H9 (cell line): ENCODE results near the gene BRPF1. TPM values are rescaled to one million over a fixed set of nuclear protein-coding genes. Genes with fewer than 3 reads are reported as not detected.
A peak's percentile ranks its signal among the peaks of the same experiment; 100 is the strongest.

ENCODE experiments used
- DNase-seq: peaks from one replicate; pipeline ENCODE4 v3.0.0-alpha.2; 2017
- H2AFZ ChIP-seq: one replicate; pipeline ENCODE4 v1.6.1; 2013; ENCODE audit warnings: mild to moderate bottlenecking, low read length, control low read depth, moderate library complexity
- H2AK5ac ChIP-seq: 2 replicates; pipeline ENCODE4 v1.6.1; 2013; ENCODE audit warnings: low read length, control low read depth, mixed read lengths; ENCODE audit not compliant: insufficient read length
- H2BK120ac ChIP-seq: one replicate; pipeline ENCODE4 v1.6.1; 2013; ENCODE audit warnings: low read depth, mild to moderate bottlenecking, low read length, control low read depth, inconsistent platforms; ENCODE audit not compliant: poor library complexity, severe bottlenecking
- H2BK12ac ChIP-seq: 2 replicates; pipeline ENCODE4 v1.6.1; 2013; ENCODE audit warnings: low read length, control low read depth, mixed read lengths, low read depth; ENCODE audit not compliant: insufficient read length
- H2BK15ac ChIP-seq: 2 replicates; pipeline ENCODE4 v1.6.1; 2013; ENCODE audit warnings: low read depth, low read length, control low read depth
- H2BK20ac ChIP-seq: one replicate; pipeline ENCODE4 v1.6.1; 2013; ENCODE audit warnings: low read depth, mild to moderate bottlenecking, low read length, control low read depth, inconsistent platforms; ENCODE audit not compliant: poor library complexity, severe bottlenecking
- H2BK5ac ChIP-seq: 2 replicates; pipeline ENCODE4 v1.6.1; 2013; ENCODE audit warnings: low read length, control low read depth, mixed read lengths; ENCODE audit not compliant: insufficient read length
- H3K14ac ChIP-seq: 2 replicates; pipeline ENCODE4 v1.6.1; 2013; ENCODE audit warnings: low read length, control low read depth; ENCODE audit not compliant: insufficient read depth
- H3K18ac ChIP-seq: 2 replicates; pipeline ENCODE4 v1.6.1; 2013; ENCODE audit warnings: low read depth, mild to moderate bottlenecking, mixed read lengths, low read length, control low read depth; ENCODE audit not compliant: insufficient read length
- H3K23ac ChIP-seq: 2 replicates; pipeline ENCODE4 v1.6.1; 2013; ENCODE audit warnings: low read length, control low read depth, mixed read lengths, low read depth; ENCODE audit not compliant: insufficient read length
- H3K23me2 ChIP-seq: 2 replicates; pipeline ENCODE4 v1.6.1; 2013; ENCODE audit warnings: low read depth, mild to moderate bottlenecking, mixed read lengths, low read length, control low read depth; ENCODE audit not compliant: insufficient read length, poor library complexity, severe bottlenecking
- H3K27ac ChIP-seq: 2 replicates; pipeline ENCODE4 v1.5.1; 2013; ENCODE audit warnings: low read length, control low read depth, mixed read lengths, low read depth; ENCODE audit not compliant: insufficient read length
- H3K27me3 ChIP-seq: 2 replicates; pipeline ENCODE4 v1.6.1; 2013; ENCODE audit warnings: low read length, control low read depth, inconsistent platforms; ENCODE audit not compliant: insufficient read depth
- H3K4ac ChIP-seq: 2 replicates; pipeline ENCODE4 v1.6.1; 2013; ENCODE audit warnings: low read depth, mild to moderate bottlenecking, control low read depth, inconsistent platforms, low read length, moderate library complexity
- H3K4me1 ChIP-seq: 2 replicates; pipeline ENCODE4 v1.6.1; 2013; ENCODE audit warnings: low read length, control low read depth, inconsistent platforms; ENCODE audit not compliant: insufficient read depth
- H3K4me2 ChIP-seq: 2 replicates; pipeline ENCODE4 v1.6.1; 2013; ENCODE audit warnings: low read length, control low read depth, mixed read lengths; ENCODE audit not compliant: insufficient read length, insufficient read depth
- H3K56ac ChIP-seq: 2 replicates; pipeline ENCODE4 v1.6.1; 2013; ENCODE audit warnings: low read depth, mild to moderate bottlenecking, mixed read lengths, low read length, control low read depth; ENCODE audit not compliant: insufficient read length
- H3K79me1 ChIP-seq: 2 replicates; pipeline ENCODE4 v1.6.1; 2013; ENCODE audit warnings: low read depth, mild to moderate bottlenecking, moderate library complexity, low read length, control low read depth, inconsistent platforms; ENCODE audit not compliant: insufficient read depth, poor library complexity, severe bottlenecking
- H3K79me2 ChIP-seq: 2 replicates; pipeline ENCODE4 v1.6.1; 2013; ENCODE audit warnings: low read length, control low read depth, inconsistent platforms; ENCODE audit not compliant: insufficient read depth
- H3K9ac ChIP-seq: 2 replicates; pipeline ENCODE4 v1.6.1; 2013; ENCODE audit warnings: low read length, control low read depth, mixed read lengths; ENCODE audit not compliant: insufficient read length; ENCODE audit errors: extremely low read depth
- H3K9me3 ChIP-seq: one replicate; pipeline ENCODE4 v1.6.1; 2013; ENCODE audit warnings: low read depth, low read length, inconsistent platforms; ENCODE audit not compliant: control insufficient read depth
- H3T11ph ChIP-seq: one replicate; pipeline ENCODE4 v1.6.1; 2013; ENCODE audit warnings: mild to moderate bottlenecking, low read length, control low read depth, inconsistent platforms
- H4K20me1 ChIP-seq: one replicate; pipeline ENCODE4 v1.6.1; 2013; ENCODE audit not compliant: control insufficient read depth, insufficient read length, insufficient read depth
- H4K5ac ChIP-seq: 2 replicates; pipeline ENCODE4 v1.6.1; 2013; ENCODE audit warnings: low read depth, mild to moderate bottlenecking, mixed read lengths, low read length, control low read depth; ENCODE audit not compliant: insufficient read length
- H4K8ac ChIP-seq: replicated peaks from 2 replicates; pipeline ENCODE4 v1.6.1; 2013; ENCODE audit warnings: low read length, control low read depth, mixed read lengths, low read depth; ENCODE audit not compliant: insufficient read length
- H4K91ac ChIP-seq: 2 replicates; pipeline ENCODE4 v1.6.1; 2013; ENCODE audit warnings: low read depth, mild to moderate bottlenecking, moderate library complexity, mixed read lengths, low read length, control low read depth; ENCODE audit not compliant: insufficient read length
- H3K27ac Mint-ChIP-seq, 3 experiments: 2 replicates in 2 of 3; 3 replicates in 1 of 3; pipeline ENCODE4 v1.8.0; 2020 to 2021; ENCODE audit warnings: mixed read lengths in 3 of 3, mild to moderate bottlenecking in 1 of 3, moderate library complexity in 1 of 3
- H3K27me3 Mint-ChIP-seq: 2 replicates; pipeline ENCODE4 v1.8.0; 2021; ENCODE audit warnings: low read depth, mild to moderate bottlenecking, moderate library complexity, mixed read lengths
- H3K36me3 Mint-ChIP-seq, 3 experiments: 2 replicates in 2 of 3; 3 replicates in 1 of 3; pipeline ENCODE4 v1.8.0; 2020 to 2021; ENCODE audit warnings: low read depth in 3 of 3, mixed read lengths in 3 of 3; ENCODE audit not compliant: insufficient read depth in 1 of 3
- H3K4me1 Mint-ChIP-seq, 2 experiments: 2 replicates each; pipeline ENCODE4 v1.8.0; 2020; ENCODE audit warnings: mixed read lengths in 2 of 2
- H3K4me3 Mint-ChIP-seq, 2 experiments: 2 replicates in 1 of 2; 3 replicates in 1 of 2; pipeline ENCODE4 v1.8.0; 2020 to 2021; ENCODE audit warnings: mild to moderate bottlenecking in 2 of 2, mixed read lengths in 2 of 2, moderate library complexity in 1 of 2
- H3K9me3 Mint-ChIP-seq, 2 experiments: 2 replicates in 1 of 2; 3 replicates in 1 of 2; pipeline ENCODE4 v1.8.0; 2020; ENCODE audit warnings: mild to moderate bottlenecking in 2 of 2, mixed read lengths in 2 of 2, moderate library complexity in 1 of 2
- WGBS: extraction: QIAGEN DNeasy Blood & Tissue Kit; methylation state at CpG from one replicate; pipeline ENCODE4 v1.1.7; 2013; ENCODE audit warnings: missing lambda C conversion rate, low lambda C conversion rate, mixed read lengths; ENCODE audit not compliant: insufficient read length; ENCODE audit errors: extremely low coverage; 5-methylcytosine and 5-hydroxymethylcytosine counted together
- total RNA-seq: library from RNA; stranded (reverse); gene quantifications from 2 replicates; pipeline ENCODE4 v1.2.1, GENCODE V29; 2021
- TF ChIP-seq, protein P1 (sequence below): fragments of 200-600 bp; sonication (generic); conservative IDR thresholded peaks from 3 replicates; pipeline ENCODE4 v1.8.0; 2021; ENCODE audit warnings: antibody characterized with exemption, mild to moderate bottlenecking

Gene BRPF1
- total RNA-seq, 1 experiment from 2014 or later: 38.6 TPM

DNA sequence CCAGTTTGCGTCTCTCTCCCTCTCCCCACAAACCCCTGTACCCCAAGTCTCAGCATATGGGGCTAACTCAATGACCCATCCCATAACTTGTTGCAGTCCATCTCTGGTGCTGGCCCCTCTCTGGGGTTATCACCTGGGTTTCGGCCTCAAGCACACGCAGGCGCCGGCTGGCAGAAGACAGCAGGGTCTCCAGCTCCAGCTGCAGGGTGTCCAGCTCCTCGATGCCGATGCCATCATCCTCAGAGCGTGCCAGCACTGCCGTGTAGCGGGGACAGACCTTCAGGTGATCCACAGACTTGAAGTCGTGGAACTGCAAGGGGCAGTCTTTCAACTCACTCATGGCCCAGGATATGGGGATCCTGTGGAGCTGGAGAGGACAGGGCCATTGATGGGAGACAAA lies 59.6 kb downstream of the BRPF1 start:
- no peak overlapping the region for H2AK5ac ChIP-seq
- H3K4ac ChIP-seq: no peak overlapping the region
- H4K5ac ChIP-seq: no peak overlapping the region
- peaks cover 26 to 53% (median 48%) of the 10 kb centered on the region in 3 experiments; a peak in 6 of 7 replicates for H3K36me3 Mint-ChIP-seq
- H3T11ph ChIP-seq: no peak overlapping the region
- H3K4me1 Mint-ChIP-seq: peaks cover 10 to 19% of the 10 kb centered on the region in 2 experiments
- no peak overlapping the region for H2BK20ac ChIP-seq
- H2BK120ac ChIP-seq: no peak overlapping the region
- no peak overlapping the region for H3K27ac ChIP-seq
- no peak overlapping the region for H3K4me2 ChIP-seq
- no peaks in the 10 kb centered on the region for H3K4me1 ChIP-seq
- H3K9me3 Mint-ChIP-seq: no peaks in the 10 kb centered on the region
- H4K8ac ChIP-seq: no peak overlapping the region
- no peak overlapping the region for H2BK15ac ChIP-seq
- H3K27ac Mint-ChIP-seq: no peak overlapping the region
- H2BK12ac ChIP-seq: no peak overlapping the region
- peaks cover 1% of the 10 kb centered on the region; the same call in 1 of the 2 replicates for H3K27me3 Mint-ChIP-seq
- no peak overlapping the region for H3K18ac ChIP-seq
- H3K9me3 ChIP-seq: no peaks in the 10 kb centered on the region
- DNase-seq: no peak
- peaks cover 6% of the 10 kb centered on the region for H3K23me2 ChIP-seq
- H2BK5ac ChIP-seq: no peak overlapping the region
- H3K27me3 ChIP-seq: no peaks in the 10 kb centered on the region
- no peak overlapping the region for H2AFZ ChIP-seq
- no peak overlapping the region for H3K9ac ChIP-seq
- H4K20me1 ChIP-seq: no peaks in the 10 kb centered on the region
- peaks cover 5% of the 10 kb centered on the region; the same call in 1 of the 2 replicates for H3K79me2 ChIP-seq
- TF ChIP-seq, protein P1, sequence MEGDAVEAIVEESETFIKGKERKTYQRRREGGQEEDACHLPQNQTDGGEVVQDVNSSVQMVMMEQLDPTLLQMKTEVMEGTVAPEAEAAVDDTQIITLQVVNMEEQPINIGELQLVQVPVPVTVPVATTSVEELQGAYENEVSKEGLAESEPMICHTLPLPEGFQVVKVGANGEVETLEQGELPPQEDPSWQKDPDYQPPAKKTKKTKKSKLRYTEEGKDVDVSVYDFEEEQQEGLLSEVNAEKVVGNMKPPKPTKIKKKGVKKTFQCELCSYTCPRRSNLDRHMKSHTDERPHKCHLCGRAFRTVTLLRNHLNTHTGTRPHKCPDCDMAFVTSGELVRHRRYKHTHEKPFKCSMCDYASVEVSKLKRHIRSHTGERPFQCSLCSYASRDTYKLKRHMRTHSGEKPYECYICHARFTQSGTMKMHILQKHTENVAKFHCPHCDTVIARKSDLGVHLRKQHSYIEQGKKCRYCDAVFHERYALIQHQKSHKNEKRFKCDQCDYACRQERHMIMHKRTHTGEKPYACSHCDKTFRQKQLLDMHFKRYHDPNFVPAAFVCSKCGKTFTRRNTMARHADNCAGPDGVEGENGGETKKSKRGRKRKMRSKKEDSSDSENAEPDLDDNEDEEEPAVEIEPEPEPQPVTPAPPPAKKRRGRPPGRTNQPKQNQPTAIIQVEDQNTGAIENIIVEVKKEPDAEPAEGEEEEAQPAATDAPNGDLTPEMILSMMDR: no peak
- H4K91ac ChIP-seq: no peak overlapping the region
- H3K14ac ChIP-seq: no peak overlapping the region
- H3K4me3 Mint-ChIP-seq: peak overlapping the region; percentile 94 to 95; a peak in 4 of 5 replicates
- WGBS: no CpG with 5 or more reads among the region's 11 CpGs
- H3K79me1 ChIP-seq: no peaks in the 10 kb centered on the region
- H3K56ac ChIP-seq: no peak overlapping the region
- no peak overlapping the region for H3K23ac ChIP-seq
